NCI-H2171 (cell line): Measurements from ENCODE around the gene SPARC.

Source experiments
- DNase-seq: peaks from one replicate; lab custom pipeline; 2025; lab: John Stamatoyannopoulos, UW

SPARC gene

DNA sequence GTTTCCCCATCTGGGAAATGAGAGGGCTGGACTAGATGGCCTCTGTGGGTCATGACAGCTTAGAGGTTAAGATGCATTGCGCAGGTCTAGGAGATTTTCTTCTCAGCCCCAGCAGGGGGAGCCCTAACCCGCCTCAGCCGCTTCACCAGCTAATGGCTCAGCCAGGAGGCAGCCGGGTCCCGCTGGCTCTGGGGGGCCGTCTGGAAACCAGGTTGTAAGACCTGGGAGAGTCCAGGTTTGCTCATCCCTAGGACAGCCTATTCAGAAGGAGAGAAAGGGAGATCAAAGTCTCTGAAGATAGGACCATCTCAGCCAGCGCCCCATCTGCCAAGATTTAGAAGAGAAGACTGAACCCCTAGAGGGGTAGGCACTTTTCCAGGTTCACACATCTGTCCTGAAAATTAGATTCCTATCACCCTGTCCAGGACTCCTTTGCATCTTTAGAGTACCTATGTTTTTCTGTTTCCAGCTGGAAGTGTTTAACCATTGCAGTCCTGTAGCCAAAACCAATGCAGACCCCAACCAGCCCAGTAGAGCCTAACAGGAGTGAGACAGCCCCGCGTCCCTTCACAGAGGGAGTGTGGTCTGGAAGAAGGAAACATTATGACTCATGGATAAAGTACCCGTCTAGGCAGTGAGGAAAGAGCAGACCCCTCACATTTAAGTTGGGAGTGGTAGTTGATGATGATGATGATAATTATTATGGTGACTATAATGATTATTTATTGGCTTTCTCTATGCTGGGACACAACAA lies 27.5 kb downstream of the SPARC start:
- DNase-seq, result peak; percentile 3

GRCh38 chr5:151657114-151657513 lies 29.6 kb downstream of the SPARC start:
- no peak for DNase-seq

DNA sequence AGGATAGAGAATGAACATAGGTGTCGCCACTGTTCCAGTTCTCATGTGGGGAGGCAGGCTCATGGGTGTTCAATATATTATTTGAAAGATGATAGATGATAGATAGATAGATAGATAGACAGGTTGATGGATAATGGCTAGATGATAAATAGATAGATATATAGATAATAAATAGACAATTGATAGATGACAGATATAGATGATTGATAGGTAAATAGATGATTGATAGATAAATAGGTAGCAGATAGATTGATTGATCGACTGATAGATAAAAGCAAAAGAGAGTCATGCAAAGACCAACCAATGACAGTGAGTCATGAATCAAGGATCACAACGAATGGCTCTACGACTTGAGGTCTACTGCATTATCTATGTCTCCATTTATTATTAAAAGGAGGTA lies 30.4 kb downstream of the SPARC start:
- no peak for DNase-seq

DNA sequence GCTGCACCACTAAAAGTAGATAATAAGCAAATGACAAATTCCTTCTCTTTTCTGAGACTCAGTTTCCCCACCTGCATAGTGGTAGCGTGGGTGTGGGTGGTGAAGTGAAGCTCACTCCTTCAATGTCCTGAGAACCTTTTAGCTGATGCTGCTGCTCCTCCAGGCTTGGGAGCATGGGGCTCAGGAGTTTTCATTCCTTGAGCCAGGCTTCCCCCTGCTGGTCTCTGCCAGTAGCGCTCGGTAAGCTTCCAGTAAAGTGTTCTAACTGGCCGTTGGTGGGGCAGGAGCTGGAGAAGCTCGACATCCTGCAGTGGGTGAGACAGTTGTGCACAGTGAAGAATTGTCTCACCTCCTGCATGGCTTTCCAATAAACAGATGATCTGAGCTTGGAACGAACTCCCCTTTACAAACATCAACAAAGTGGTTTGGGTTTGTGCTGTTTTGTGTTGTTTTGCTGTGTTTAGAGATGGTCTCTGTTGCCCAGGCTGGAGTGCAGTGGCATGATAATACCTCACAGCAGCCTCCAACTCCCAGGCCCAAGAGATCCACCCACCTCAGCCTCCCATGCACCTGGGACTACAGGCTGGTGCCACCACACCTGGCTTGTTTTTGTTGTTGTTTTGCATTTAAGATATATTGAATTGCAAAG lies 34.6 kb downstream of the SPARC start:
- DNase-seq, result peak; percentile 31

GRCh38 chr5:151648988-151649387 lies 37.7 kb downstream of the SPARC start:
- DNase-seq, result no peak

- DNase-seq, result no peak
Observed at GRCh38 chr5:151648089-151648488, 38.6 kb downstream of the SPARC start.

GRCh38 chr5:151647320-151647861 lies 39.3 kb downstream of the SPARC start:
- no peak for DNase-seq

- no peak for DNase-seq
Observed at GRCh38 chr5:151646334-151646733, 40.4 kb downstream of the SPARC start.

DNA sequence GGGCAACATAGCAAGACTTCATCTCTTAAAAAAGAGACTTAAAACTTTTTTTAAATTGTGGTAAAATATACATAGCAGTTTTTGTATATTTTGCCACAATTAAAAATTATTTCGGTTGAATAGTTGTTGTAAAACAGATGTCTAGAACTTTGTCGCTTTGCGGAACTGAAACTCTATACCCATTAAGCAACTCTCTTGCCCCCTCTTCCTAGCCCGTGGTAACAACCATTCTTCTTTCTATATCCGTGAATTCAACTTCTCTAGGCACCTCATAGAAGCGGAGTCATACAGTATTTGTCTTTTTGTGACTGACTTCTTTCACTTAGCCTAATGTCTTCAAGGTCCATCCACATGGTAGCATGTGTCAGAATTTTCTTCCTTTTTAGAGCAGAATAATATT lies 43.3 kb downstream of the SPARC start:
- no peak for DNase-seq

GRCh38 chr5:151642472-151643140 lies 44.1 kb downstream of the SPARC start:
- no peak for DNase-seq

- DNase-seq, result no peak
Observed at GRCh38 chr5:151638619-151639018, 48.1 kb downstream of the SPARC start.

GRCh38 chr5:151637676-151638075 lies 49.0 kb downstream of the SPARC start:
- DNase-seq, result no peak

DNA sequence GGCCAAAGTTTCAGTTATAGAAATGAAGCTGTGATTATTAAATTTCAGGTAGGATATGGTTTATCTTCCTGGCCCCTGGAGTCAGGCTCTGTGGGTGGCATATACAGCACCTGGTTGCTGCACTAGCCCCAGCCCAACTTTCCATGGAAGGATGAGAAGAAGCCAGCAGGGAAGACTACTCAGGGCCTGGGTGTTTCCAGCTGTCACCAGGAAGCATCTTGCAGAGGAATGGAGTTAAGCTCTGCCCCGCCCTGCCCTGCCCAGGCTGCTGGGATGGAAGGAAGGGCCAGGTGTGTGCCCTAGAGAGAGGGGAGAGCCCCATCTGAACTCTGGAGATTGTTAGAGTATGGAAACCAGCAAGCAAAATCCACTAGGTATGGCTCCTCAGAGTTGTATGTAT lies 52.8 kb downstream of the SPARC start:
- DNase-seq, result no peak

DNA sequence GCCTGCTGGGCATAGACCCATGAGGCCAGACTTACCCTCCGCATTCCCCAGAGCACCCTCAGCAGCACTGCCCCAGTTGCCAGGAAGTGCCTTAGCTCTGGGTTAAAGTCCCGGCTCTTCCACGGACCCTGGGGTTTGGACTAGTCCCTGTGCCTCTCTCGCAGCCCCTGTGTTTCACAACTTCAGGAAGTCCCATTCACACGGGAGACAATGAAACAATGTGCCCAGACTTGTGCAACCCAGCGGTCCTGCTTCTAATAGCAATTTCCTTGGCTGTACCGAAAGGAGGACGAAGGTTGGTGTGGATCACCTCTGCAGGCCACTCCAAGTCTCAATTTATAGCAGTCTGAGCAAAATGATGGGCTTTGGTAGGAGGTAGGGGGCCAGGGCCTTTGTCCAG lies 53.8 kb downstream of the SPARC start:
- DNase-seq, result no peak

DNA sequence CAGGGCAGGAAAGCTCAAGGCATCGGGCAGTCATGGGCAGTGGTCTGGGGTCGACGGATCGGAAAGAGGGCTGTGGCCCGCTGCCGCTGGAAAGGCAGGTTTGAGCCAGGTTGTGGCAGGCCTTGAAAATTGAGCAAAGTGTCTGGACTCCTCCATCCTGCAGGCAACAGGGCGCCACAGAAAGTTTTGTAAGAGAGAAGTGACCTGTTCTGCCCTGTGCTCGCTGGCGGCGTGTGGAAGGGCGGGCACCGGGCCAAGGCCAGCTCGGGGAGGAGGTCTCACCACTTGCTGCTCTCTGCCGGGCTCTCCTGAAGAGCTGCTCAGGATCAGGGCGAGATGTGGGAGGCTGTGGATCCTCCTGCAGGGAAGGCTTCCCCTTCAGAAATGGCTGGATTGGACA lies 54.2 kb downstream of the SPARC start:
- no peak for DNase-seq

- no peak for DNase-seq
Observed at GRCh38 chr5:151631941-151632340, 54.8 kb downstream of the SPARC start.

GRCh38 chr5:151630088-151630487 lies 56.6 kb downstream of the SPARC start:
- DNase-seq, result no peak

- no peak for DNase-seq
Observed at GRCh38 chr5:151628112-151628823, 58.4 kb downstream of the SPARC start.

DNA sequence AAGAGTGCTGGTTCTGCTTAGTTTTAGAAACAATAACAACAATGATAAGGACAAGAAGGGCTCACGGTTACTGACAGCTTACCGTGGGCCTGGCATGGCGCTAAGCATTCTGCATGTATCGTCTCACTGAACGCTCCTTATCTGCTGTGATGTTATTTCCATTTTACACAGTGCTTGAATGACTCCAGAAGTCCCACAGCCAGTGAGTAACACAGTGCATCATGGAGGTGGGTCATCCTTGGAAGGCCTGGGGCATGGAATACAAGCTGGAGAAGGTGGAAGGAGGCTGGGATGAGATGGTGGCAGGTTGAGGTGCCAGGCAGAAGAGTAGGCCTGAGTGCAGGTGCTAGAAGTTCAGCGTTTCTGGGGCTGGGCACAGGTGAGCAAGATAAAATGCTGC lies 59.1 kb downstream of the SPARC start:
- DNase-seq, result no peak

GRCh38 chr5:151625285-151625684 lies 61.4 kb downstream of the SPARC start:
- no peak for DNase-seq

GRCh38 chr5:151624476-151624875 lies 62.2 kb downstream of the SPARC start:
- no peak for DNase-seq

DNA sequence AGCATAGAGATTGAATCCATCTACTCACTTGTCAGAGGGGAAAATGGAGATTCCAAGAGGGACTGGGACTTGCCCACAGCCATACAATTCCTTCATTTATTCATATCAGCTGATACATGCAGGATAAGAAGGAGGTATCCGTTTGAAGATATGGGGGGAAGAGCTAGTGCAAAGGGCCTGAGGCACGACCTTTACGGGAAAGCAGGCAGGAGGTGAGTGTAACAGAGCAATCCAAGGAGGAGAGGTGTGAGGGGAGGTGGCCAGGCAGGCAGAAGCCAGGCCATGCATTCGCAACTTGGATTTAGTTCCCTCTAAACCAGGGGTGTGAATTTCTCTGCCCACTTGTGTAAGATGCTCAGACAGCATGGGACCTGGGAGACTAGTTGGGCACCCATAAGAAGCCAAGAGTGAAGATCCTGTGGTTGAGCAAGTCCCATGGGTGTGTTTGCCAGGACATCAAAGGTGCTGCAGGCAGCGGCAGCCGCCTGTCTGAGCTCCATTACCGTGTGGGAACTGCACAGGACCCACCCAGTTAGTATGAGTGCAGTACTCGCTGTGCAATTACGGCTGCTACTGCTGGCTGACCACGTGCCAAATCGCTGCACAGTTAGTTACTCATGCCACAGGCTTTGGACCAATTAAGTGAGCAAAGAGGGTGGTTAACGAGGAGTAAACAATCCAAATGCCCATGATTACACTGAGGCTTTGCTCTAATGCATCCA lies 64.2 kb downstream of the SPARC start:
- no peak for DNase-seq
